Mesothelial cell of epicardium (in vitro differentiated cells): ENCODE measurements around the gene CHAF1A. TPM values are rescaled to one million over a fixed set of nuclear protein-coding genes. Genes with fewer than 3 reads are reported as not detected.

Source experiments
- DNase-seq, 2 experiments: peaks; one replicate each; pipeline ENCODE4 v3.0.0; 2021; ENCODE audit warnings: low spot score in 2 of 2; ENCODE audit not compliant: unreplicated experiment in 2 of 2
- H3K27ac Mint-ChIP-seq: 2 replicates; pipeline ENCODE4 v1.8.0; 2021; ENCODE audit warnings: mixed read lengths
- H3K27me3 Mint-ChIP-seq: 2 replicates; pipeline ENCODE4 v1.8.0; 2021; ENCODE audit warnings: low read depth, mixed read lengths
- H3K36me3 Mint-ChIP-seq: 2 replicates; pipeline ENCODE4 v1.8.0; 2021; ENCODE audit warnings: mixed read lengths
- H3K4me1 Mint-ChIP-seq: 2 replicates; pipeline ENCODE4 v1.8.0; 2021; ENCODE audit warnings: mixed read lengths
- H3K4me3 Mint-ChIP-seq: 2 replicates; pipeline ENCODE4 v1.8.0; 2021; ENCODE audit warnings: mild to moderate bottlenecking, moderate library complexity, mixed read lengths
- H3K9me3 Mint-ChIP-seq: 2 replicates; pipeline ENCODE4 v1.8.0; 2021; ENCODE audit warnings: mixed read lengths
- CTCF ChIP-seq: fragments of 200-600 bp; sonication (generic); IDR thresholded peaks from one replicate; pipeline ENCODE4 v1.5.0; 2021; ENCODE audit warnings: antibody characterized with exemption; ENCODE audit not compliant: unreplicated experiment
- total RNA-seq: library from RNA; stranded (reverse); gene quantifications from 3 replicates; pipeline ENCODE4 v1.2.1, GENCODE V29; 2021

The CHAF1A gene
- total RNA-seq, 1 donor from 2014 or later, result 33.1 TPM

GRCh38 chr19:4431808-4432674 is 29.6 kb downstream of the CHAF1A start:
- H3K9me3 Mint-ChIP-seq, result no peaks in the 10 kb centered on the region
- no peaks in the 10 kb centered on the region for H3K4me1 Mint-ChIP-seq
- DNase-seq, result no peak
- H3K36me3 Mint-ChIP-seq, result peaks cover 36% of the 10 kb centered on the region
- H3K4me3 Mint-ChIP-seq, result no peak overlapping the region
- H3K27ac Mint-ChIP-seq, result no peak overlapping the region
- H3K27me3 Mint-ChIP-seq, result no peaks in the 10 kb centered on the region
- no peak for TF ChIP-seq CTCF

- TF ChIP-seq CTCF, result no peak
- Mint-ChIP-seq H3K9me3 (no peaks in the 10 kb centered on the region), H3K27ac (no peak overlapping the region), H3K27me3 (no peaks in the 10 kb centered on the region), H3K4me3 (no peak overlapping the region), H3K36me3 (peaks cover 37% of the 10 kb centered on the region), H3K4me1 (no peaks in the 10 kb centered on the region)
- DNase-seq, result no peak
Observed at GRCh38 chr19:4432918-4433506, 30.6 kb downstream of the CHAF1A start.

GRCh38 chr19:4434391-4434790 is 32.0 kb downstream of the CHAF1A start:
- no peaks in the 10 kb centered on the region for H3K9me3 Mint-ChIP-seq
- H3K36me3 Mint-ChIP-seq, result peaks cover 34% of the 10 kb centered on the region
- no peaks in the 10 kb centered on the region for H3K4me1 Mint-ChIP-seq
- H3K27ac Mint-ChIP-seq, result no peak overlapping the region
- no peak for TF ChIP-seq CTCF
- no peak for DNase-seq
- no peak overlapping the region for H3K4me3 Mint-ChIP-seq
- no peaks in the 10 kb centered on the region for H3K27me3 Mint-ChIP-seq

- Mint-ChIP-seq H3K9me3 (no peaks in the 10 kb centered on the region), H3K4me1 (no peaks in the 10 kb centered on the region), H3K27me3 (no peaks in the 10 kb centered on the region), H3K27ac (no peak overlapping the region), H3K36me3 (peaks cover 28% of the 10 kb centered on the region), H3K4me3 (no peak overlapping the region)
- no peak for DNase-seq
- TF ChIP-seq CTCF, result no peak
Observed at GRCh38 chr19:4436231-4436630, 33.8 kb downstream of the CHAF1A start.

- Mint-ChIP-seq H3K4me3 (no peak overlapping the region), H3K27me3 (no peaks in the 10 kb centered on the region), H3K9me3 (no peaks in the 10 kb centered on the region), H3K36me3 (peaks cover 20% of the 10 kb centered on the region), H3K27ac (no peak overlapping the region), H3K4me1 (no peaks in the 10 kb centered on the region)
- DNase-seq, result no peak
- no peak for TF ChIP-seq CTCF
Observed at GRCh38 chr19:4437103-4437502, 34.7 kb downstream of the CHAF1A start.
